ENCODE measurements around the gene TOMM6.
"Not testable (repeated sequence)": the region's sequence is repeated elsewhere in the genome, so short reads cannot be mapped to it uniquely, and the experiment has no call there.

The TOMM6 gene

GRCh38 chr6:41785689-41786450 is 1.6 kb upstream of the TOMM6 start:
- no peak for DNase-seq (ENCODE audit: low spot score)

DNA sequence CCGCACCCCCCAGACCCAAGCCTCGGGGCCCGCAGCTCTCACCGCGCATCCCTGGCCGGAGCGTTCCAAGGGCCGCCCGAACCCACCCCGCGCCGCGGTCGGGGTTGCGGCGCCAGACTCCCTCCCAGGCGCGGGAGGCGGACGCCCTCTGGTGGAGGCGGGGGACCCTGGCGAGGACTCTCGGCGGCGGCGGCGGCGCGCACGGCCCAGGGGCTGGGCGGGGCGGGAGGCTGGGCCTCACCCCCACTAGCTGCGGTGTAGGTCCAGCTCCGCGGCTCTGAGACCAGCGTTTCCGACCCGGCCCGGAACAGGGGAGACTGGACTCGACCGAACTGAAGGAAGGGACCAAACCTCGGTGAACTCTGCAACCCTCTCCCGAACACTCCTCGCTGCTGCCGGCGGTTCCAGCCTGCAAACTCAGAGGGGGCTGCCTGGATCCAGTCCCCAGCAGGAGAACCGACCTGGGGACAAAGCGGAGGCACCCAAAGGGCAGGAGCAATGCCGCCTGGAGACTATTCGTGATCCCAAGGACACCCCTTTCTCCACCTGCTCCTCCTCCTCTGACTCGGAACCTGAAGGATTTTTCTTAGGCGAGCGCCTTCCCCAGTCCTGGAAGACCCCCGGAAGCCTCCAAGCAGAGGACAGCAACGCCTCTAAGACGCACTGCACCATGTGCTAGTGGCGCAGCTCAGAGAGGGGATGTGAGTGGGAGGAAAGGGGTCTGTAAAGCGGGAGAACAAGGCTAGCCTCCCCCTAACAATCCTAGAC is 859 bp upstream of the TOMM6 start:
- DNase-seq (ENCODE audit: low spot score): peak; percentile 87

GRCh38 chr6:41789390-41789724 is 1.9 kb downstream of the TOMM6 start:
- no peak for DNase-seq (ENCODE audit: low spot score)

GRCh38 chr6:41790045-41790444 is 2.6 kb downstream of the TOMM6 start:
- DNase-seq (ENCODE audit: low spot score): no peak

DNA sequence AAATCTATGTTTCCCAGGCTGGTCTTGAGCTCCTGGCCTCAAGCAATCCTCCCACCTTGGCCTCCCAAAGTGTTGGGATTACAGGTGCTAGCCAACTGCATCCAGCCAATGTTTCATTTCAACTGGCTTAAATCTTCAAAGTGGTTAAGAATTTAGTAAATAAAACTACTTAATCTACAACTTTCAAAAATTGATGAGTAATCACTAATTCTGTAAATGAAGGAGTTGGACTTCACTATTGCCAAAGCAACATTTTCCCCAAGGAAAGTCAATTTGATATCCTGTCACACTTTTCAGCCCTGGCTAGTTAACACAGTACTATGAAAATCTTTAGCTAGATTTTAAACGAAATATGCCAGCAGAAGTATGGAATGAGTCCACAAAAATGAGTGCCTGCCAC is 3.8 kb downstream of the TOMM6 start:
- DNase-seq (ENCODE audit: low spot score): no peak

- no peak for DNase-seq (ENCODE audit: low spot score)
These were observed 4.5 kb downstream of the TOMM6 start for GRCh38 chr6:41791984-41792383.

DNA sequence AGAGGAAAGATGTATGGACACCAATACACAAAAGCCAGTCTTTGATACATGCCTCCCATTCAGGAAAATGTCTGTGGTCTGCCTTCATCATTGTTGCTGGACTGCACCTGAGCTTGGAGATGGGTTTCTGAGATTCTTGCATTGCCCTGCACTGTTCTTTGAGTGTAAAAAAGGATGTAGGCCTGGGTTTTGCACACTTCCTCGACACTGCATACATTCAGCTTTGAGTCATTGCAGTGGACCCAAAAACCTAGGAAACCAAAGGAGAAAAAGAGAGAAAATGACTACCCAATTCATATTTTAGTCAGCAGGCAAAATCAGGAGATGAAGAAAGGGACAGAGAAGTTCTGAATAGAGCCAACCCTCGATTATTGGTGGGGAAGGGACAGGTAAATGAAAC is 9.0 kb downstream of the TOMM6 start:
- DNase-seq (ENCODE audit: low spot score): no peak

DNA sequence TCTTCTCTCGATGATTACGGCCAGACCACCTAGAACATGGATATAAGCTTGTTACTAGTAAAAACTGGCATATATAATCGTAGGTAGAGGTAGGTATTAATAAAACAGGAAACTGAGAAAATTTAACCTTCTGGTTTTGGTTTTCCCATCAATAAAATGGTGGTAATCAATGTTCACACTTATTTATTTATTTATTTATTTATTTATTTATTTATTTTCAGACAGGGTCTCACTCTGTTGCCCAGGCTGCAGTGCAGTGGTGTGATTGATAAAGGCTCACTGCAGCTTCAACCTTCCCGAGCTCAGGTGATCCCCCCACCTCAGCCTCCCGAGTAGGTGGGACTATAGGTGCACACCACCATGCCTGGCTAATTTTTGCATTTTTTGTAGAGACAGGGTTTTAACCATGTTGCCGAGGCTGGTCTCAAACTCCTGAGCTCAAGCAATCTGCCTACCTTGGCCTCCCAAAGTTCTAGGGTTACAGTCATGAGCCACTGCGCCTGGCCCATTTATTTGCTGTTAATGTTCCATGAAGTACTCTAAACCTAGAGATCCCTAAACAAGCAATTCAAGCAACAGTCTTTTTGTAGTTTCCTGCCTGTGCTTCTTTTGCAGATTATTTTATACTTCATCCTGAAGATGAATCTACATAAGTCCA is 11.5 kb downstream of the TOMM6 start:
- no peak for DNase-seq (ENCODE audit: low spot score)

GRCh38 chr6:41799559-41799911 is 12.0 kb downstream of the TOMM6 start:
- DNase-seq (ENCODE audit: low spot score): no peak

DNA sequence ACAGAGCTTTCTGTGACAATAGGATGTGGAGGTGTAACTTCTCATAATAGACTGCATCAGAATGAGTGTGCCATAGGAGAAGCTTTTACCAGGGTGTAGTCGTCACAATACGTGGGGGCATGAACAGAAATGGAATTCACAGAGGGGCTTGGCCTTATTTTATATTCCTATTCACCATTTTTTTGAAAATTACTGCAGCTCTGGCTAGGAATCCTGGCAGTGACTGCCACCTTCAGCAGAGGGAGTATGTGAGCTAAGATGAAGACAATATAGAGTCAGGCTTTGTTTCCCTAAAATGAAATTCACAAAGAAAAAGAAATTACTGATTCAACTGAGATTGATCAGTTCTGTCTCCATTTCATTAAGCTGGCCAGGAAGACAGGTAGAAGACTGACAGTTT is 13.9 kb downstream of the TOMM6 start:
- DNase-seq (ENCODE audit: low spot score): no peak

- no peak for DNase-seq (ENCODE audit: low spot score)
These were observed 18.6 kb downstream of the TOMM6 start for GRCh38 chr6:41805830-41806774.

DNA sequence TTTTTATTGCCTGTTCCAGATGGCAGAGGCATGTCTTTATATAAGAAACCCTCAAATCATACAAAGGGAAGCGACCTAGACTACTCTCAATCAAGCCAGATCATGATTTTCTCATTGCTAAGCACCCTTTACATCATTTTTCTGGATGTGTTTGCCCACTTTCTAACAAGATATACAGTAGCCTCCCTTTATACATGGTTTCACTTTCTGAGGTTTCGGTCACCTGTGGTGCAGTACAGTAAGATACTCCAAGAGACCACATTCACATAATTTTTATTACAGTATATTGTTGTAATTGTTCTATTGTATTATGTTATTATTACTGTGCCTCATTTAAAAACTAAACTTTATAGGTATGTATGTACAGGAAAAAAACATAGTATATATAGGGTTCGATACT is 23.6 kb downstream of the TOMM6 start:
- DNase-seq (ENCODE audit: low spot score): no peak

GRCh38 chr6:41811946-41812345 is 24.5 kb downstream of the TOMM6 start:
- DNase-seq (ENCODE audit: low spot score): not testable (repeated sequence)

- no peak for DNase-seq (ENCODE audit: low spot score)
These were observed 26.0 kb downstream of the TOMM6 start for GRCh38 chr6:41813469-41813868.

DNA sequence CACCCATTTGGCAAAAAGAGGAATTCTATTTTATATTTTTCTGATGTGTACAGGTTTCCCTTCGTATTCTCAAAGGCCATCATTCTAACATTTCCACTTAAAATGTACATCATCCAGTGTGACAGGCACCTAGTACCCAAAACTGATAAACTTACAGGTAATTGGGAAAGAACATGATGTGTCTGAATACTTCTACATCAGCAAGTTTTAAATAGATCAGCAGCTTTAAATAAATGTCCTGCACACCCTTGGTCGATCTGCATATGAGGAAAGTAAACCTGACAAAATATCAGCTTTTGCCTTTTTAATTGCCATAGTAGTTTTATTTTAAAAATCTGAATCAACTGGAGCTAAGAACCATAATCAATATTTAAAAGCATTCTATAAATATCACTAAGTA is 26.5 kb downstream of the TOMM6 start:
- DNase-seq (ENCODE audit: low spot score): no peak

GRCh38 chr6:41814629-41815028 is 27.1 kb downstream of the TOMM6 start:
- no peak for DNase-seq (ENCODE audit: low spot score)

DNA sequence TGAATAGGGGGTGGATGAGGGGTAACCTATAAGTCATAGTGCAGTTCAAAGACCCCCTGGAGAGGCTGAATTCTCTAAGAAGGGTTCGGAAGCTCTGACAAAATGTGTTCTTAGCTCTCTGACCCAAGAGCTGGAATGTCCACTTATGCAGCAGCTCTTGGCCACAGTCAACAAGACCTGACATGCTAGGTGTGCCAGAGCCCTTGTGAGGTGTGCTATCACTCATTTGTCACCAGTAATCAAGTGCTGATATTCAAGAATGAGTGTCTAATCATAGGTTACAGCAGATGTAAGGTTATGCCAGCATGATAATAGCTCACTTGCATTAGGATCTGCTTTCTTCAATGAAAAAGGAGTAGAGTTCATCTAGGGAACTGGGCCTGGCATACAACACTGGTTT is 28.1 kb downstream of the TOMM6 start:
- no peak for DNase-seq (ENCODE audit: low spot score)

GRCh38 chr6:41818271-41819054 is 31.0 kb downstream of the TOMM6 start:
- DNase-seq (ENCODE audit: low spot score): no peak

GRCh38 chr6:41821266-41821665 is 33.8 kb downstream of the TOMM6 start:
- DNase-seq (ENCODE audit: low spot score): no peak

DNA sequence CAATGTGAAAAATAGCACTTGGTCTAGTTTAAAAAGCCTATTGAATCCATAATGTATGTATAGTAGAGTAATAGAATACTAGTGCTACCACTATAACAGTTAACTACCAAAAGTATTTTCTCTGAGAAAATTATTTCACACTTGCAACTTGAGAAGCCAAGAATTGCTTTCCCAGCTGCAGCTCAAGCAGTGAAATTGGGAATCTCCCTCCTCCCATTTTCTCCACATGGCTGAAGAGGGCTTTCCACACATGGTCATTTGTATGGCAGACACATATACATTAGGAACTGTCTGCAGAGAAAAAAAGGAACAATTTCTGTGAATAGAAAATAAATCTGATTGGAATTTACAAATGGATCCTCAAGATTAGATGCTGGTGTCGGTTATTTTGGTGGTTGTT is 34.5 kb downstream of the TOMM6 start:
- no peak for DNase-seq (ENCODE audit: low spot score)

DNA sequence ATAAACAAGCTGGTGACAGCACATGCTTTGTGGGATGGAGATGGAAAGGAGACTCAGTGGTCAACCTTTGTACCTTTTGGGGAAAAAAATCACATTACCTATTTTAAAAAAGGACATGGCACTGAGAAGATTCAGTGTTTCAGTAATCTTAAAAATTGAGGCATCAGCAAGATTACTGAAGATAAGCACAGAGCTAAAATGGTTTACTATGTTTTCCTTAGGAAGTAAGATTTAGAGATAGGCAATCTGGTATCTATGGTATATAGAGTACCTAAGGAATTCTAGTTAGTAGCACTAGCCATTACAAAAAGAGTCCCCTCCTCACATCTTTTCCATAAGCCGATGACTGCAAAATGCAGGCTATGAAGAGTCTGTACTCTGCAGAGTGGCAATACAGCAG is 35.7 kb downstream of the TOMM6 start:
- DNase-seq (ENCODE audit: low spot score): no peak
